ENCODE data around the gene LUZP2. TPM values are rescaled to one million over a fixed set of nuclear protein-coding genes. Genes with fewer than 3 reads are reported as not detected.
A peak's percentile ranks its signal among the peaks of the same experiment; 100 is the strongest.

Gene LUZP2
- total and polyA plus RNA-seq, 4 donors, result 0.04 to 8.8 (median 0.09) TPM; not detected in 1

DNA sequence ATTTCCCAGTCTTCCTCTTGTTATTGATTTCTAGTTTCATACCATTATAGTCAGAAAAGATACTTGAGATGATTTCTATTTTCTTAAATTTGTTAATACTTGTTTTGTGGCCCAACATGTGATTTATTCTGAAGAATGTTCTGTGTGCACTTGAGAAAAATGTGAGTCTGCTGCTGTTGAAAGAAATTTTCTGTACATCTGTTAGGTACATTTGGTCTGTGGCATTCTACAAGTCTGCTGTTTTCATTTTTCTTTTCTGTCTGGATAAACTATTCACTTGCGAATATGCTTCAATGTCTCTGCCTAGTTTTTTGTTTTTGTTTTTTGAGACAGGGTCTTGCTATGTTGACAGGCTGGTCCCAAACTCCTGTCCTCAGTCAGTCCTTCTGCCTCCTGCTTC is 26.4 kb upstream of the LUZP2 start:
- Histone ChIP-seq H3K4me3 (no peak overlapping the region), H3K9me3 (ENCODE audit: control insufficient read depth in 4 of 4, insufficient read depth in 3 of 4, low read length in 3 of 4) (peaks cover 0 to 5% (median 2%) of the 10 kb centered on the region in 4 donors), H3K27ac (ENCODE audit: low read depth in 1 of 2, low read length in 1 of 2) (no peak overlapping the region), H3K36me3 (ENCODE audit: control insufficient read depth in 4 of 4, insufficient read depth in 4 of 4, low read length in 4 of 4) (no peaks in the 10 kb centered on the region), H3K27me3 (ENCODE audit: control insufficient read depth in 3 of 3, insufficient read depth in 3 of 3, low read length in 2 of 3) (no peaks in the 10 kb centered on the region), H3K9ac (ENCODE audit: insufficient read depth in 1 of 2, low read length in 2 of 2) (no peak overlapping the region), H3K4me1 (ENCODE audit: control insufficient read depth in 5 of 5, insufficient read depth in 5 of 5, low read length in 5 of 5) (no peaks in the 10 kb centered on the region)
- ATAC-seq (ENCODE audit: insufficient read depth, low FRiP score) (no peak), DNase-seq (no peak)
- 80 to 96% methylated on average over 1 of the region's 1 CpG for WGBS, 2 donors
- TF ChIP-seq, protein P1, sequence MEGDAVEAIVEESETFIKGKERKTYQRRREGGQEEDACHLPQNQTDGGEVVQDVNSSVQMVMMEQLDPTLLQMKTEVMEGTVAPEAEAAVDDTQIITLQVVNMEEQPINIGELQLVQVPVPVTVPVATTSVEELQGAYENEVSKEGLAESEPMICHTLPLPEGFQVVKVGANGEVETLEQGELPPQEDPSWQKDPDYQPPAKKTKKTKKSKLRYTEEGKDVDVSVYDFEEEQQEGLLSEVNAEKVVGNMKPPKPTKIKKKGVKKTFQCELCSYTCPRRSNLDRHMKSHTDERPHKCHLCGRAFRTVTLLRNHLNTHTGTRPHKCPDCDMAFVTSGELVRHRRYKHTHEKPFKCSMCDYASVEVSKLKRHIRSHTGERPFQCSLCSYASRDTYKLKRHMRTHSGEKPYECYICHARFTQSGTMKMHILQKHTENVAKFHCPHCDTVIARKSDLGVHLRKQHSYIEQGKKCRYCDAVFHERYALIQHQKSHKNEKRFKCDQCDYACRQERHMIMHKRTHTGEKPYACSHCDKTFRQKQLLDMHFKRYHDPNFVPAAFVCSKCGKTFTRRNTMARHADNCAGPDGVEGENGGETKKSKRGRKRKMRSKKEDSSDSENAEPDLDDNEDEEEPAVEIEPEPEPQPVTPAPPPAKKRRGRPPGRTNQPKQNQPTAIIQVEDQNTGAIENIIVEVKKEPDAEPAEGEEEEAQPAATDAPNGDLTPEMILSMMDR (IDR thresholded peaks at IDR 0.05; ENCODE audit: control extremely low read depth, extremely low read depth), result no peak

DNA sequence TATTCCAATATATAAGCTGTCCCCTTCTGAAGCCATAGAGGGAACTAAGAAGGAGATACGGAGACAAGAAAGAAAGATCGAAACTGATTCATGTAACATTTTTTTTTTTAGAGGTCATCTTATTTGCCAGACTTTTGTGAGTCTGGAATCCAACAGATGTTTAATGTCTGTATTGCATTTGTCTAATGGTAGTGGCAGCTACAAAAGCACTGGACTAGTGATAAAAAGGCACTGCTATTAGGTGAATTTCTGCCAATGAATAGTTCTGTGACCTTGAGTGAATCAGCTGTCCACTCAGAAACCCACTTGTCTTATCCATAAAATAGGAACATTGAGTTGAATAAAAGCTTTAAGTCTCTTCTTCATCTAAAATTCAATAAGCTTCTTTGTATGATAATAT is 25.8 kb upstream of the LUZP2 start:
- Histone ChIP-seq H3K9me3 (ENCODE audit: control insufficient read depth in 4 of 4, insufficient read depth in 3 of 4, low read length in 3 of 4) (peaks cover 0 to 5% (median 2%) of the 10 kb centered on the region in 4 donors), H3K9ac (ENCODE audit: insufficient read depth in 1 of 2, low read length in 2 of 2) (no peak overlapping the region), H3K27ac (ENCODE audit: low read depth in 1 of 2, low read length in 1 of 2) (no peak overlapping the region), H3K36me3 (ENCODE audit: control insufficient read depth in 4 of 4, insufficient read depth in 4 of 4, low read length in 4 of 4) (no peaks in the 10 kb centered on the region), H3K4me3 (no peak overlapping the region), H3K27me3 (ENCODE audit: control insufficient read depth in 3 of 3, insufficient read depth in 3 of 3, low read length in 2 of 3) (no peaks in the 10 kb centered on the region), H3K4me1 (ENCODE audit: control insufficient read depth in 5 of 5, insufficient read depth in 5 of 5, low read length in 5 of 5) (no peaks in the 10 kb centered on the region)
- WGBS, 2 donors, result 71 to 82% methylated on average over 2 of the region's 2 CpGs
- TF ChIP-seq, protein P1 (IDR thresholded peaks at IDR 0.05; ENCODE audit: control extremely low read depth, extremely low read depth), result no peak
- DNase-seq (peak in 1 of 3 donors; percentile 23), ATAC-seq (ENCODE audit: insufficient read depth, low FRiP score) (no peak)

DNA sequence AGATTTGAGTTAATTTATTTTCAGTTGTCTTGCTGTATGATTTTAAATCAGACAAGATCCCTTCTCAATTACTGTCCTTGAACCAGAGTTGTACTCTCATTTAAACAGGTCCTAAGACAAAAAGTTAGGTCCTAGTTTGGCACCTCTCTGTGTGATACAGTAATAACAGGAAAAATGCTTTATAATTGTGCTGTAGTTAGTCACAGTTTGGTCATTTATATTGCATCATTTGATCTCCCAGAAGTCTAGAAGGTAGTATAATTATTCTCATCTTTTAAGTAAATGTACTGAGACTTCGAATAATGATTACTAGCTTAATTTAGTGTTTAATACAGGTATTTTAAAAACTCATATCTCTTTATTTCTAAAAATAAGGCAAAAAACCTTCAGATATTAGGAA is 18.1 kb upstream of the LUZP2 start:
- ATAC-seq (ENCODE audit: insufficient read depth, low FRiP score) (no peak), DNase-seq (no peak)
- no peak overlapping the region for H3K4me3 ChIP-seq
- TF ChIP-seq, protein P1 (IDR thresholded peaks at IDR 0.05; ENCODE audit: control extremely low read depth, extremely low read depth), result no peak
- H3K9me3 ChIP-seq (ENCODE audit: control insufficient read depth in 4 of 4, insufficient read depth in 3 of 4, low read length in 3 of 4), result peaks cover 0 to 5% (median 2%) of the 10 kb centered on the region in 4 donors
- H3K36me3 ChIP-seq (ENCODE audit: control insufficient read depth in 4 of 4, insufficient read depth in 4 of 4, low read length in 4 of 4), result no peaks in the 10 kb centered on the region
- H3K27me3 ChIP-seq (ENCODE audit: control insufficient read depth in 3 of 3, insufficient read depth in 3 of 3, low read length in 2 of 3), result no peaks in the 10 kb centered on the region
- no peak overlapping the region for H3K9ac ChIP-seq (ENCODE audit: insufficient read depth in 1 of 2, low read length in 2 of 2)
- no peaks in the 10 kb centered on the region for H3K4me1 ChIP-seq (ENCODE audit: control insufficient read depth in 5 of 5, insufficient read depth in 5 of 5, low read length in 5 of 5)
- H3K27ac ChIP-seq (ENCODE audit: low read depth in 1 of 2, low read length in 1 of 2), result no peak overlapping the region
- WGBS, 2 donors, result 74 to 86% methylated on average over 1 of the region's 1 CpG

GRCh38 chr11:24489477-24489876 is 7.4 kb upstream of the LUZP2 start:
- no peak for DNase-seq
- Histone ChIP-seq H3K4me1 (ENCODE audit: control insufficient read depth in 5 of 5, insufficient read depth in 5 of 5, low read length in 5 of 5) (no peaks in the 10 kb centered on the region), H3K4me3 (no peak overlapping the region), H3K36me3 (ENCODE audit: control insufficient read depth in 4 of 4, insufficient read depth in 4 of 4, low read length in 4 of 4) (no peaks in the 10 kb centered on the region), H3K9me3 (ENCODE audit: control insufficient read depth in 4 of 4, insufficient read depth in 3 of 4, low read length in 3 of 4) (no peaks in the 10 kb centered on the region), H3K27me3 (ENCODE audit: control insufficient read depth in 3 of 3, insufficient read depth in 3 of 3, low read length in 2 of 3) (no peaks in the 10 kb centered on the region), H3K27ac (ENCODE audit: low read depth in 1 of 2, low read length in 1 of 2) (no peak overlapping the region), H3K9ac (ENCODE audit: insufficient read depth in 1 of 2, low read length in 2 of 2) (no peak overlapping the region)
- 66 to 78% methylated on average over 4 of the region's 4 CpGs for WGBS, 2 donors
- ATAC-seq (ENCODE audit: insufficient read depth, low FRiP score), result no peak
- TF ChIP-seq, protein P1 (IDR thresholded peaks at IDR 0.05; ENCODE audit: control extremely low read depth, extremely low read depth), result no peak
